Measurements from ENCODE around the gene TMED10. TPM values are rescaled to one million over a fixed set of nuclear protein-coding genes. Genes with fewer than 3 reads are reported as not detected.

TMED10 gene
- total and polyA plus RNA-seq, 2 of the 13 experiments (the other 11 are each of a cell fraction or from before 2014, with no cell fraction given), result 311 to 377 TPM

DNA sequence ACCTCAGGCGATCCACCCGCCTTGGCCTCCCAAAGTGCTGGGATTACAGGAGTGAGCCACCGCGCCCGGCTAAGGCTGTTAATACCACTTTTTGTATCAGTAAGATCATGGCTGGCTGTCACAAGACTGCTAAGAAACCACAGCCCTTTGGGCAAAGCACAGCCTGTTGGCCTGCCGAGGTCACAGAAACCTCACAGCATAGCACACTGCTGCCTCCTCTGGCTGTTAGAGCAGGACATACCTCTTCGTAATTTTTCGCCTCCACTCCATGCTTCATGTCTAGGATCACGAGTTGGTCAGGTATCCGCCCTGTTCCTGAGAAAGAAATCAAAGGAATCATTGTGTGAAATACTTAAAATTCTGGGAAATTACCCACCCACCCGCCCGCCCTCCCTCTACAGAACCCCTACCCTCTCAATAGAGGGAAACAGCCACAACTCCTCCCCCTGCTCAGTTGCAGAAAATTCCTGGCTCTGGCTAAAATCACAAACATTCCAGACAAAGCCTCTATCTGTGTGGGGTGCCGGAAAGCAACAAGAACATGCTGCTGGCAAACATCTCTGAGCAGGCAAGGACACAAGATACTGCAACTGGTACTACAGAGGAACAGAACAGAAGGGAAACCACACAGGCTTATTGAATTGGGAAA lies 28.9 kb downstream of the TMED10 start (continued):
- no peak for TF ChIP-seq ZNF773 (CRISPR knock-in tag; IDR thresholded peaks at IDR 0.05; ENCODE audit: borderline replicate concordance)
- no peak for TF ChIP-seq ZNF382 (CRISPR knock-in tag; IDR thresholded peaks at IDR 0.05; ENCODE audit: borderline replicate concordance)
- TF ChIP-seq, protein P1, sequence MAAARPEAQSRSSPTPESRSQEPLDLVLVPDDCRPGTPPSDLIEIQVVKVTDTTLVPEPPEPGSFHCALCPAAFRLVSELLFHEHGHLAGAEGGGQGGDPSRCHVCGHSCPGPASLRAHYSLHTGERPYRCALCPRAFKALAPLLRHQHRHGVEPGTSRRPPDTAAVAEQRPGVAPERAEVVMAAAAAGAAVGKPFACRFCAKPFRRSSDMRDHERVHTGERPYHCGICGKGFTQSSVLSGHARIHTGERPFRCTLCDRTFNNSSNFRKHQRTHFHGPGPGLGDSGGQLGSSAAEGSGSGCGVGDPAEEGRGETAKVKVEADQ (CRISPR knock-in tag; IDR thresholded peaks at IDR 0.05; ENCODE audit: borderline replicate concordance), result no peak
- TF ChIP-seq ZSCAN25 (CRISPR knock-in tag; IDR thresholded peaks at IDR 0.05), result no peak
- no peak for TF ChIP-seq MYNN (CRISPR knock-in tag; IDR thresholded peaks at IDR 0.05; ENCODE audit: low read depth)
- no peak for TF ChIP-seq ZFP62 (CRISPR knock-in tag; IDR thresholded peaks at IDR 0.05)
- no peak for TF ChIP-seq MLLT10 (CRISPR knock-in tag; IDR thresholded peaks at IDR 0.05)
- no peak for TF ChIP-seq KAT2B (IDR thresholded peaks at IDR 0.05; ENCODE audit: borderline replicate concordance, low read depth, low read length)
- no peak for TF ChIP-seq HNRNPH1 (optimal IDR thresholded peaks at IDR 0.05; ENCODE audit: low read depth, low read length)
- TF ChIP-seq TBX2 (CRISPR knock-in tag; IDR thresholded peaks at IDR 0.05; ENCODE audit: borderline replicate concordance), result no peak; the same call in 1 of the 2 replicates
- no peak for TF ChIP-seq NCOA5 (CRISPR knock-in tag; IDR thresholded peaks at IDR 0.05)
- TF ChIP-seq, protein P2, sequence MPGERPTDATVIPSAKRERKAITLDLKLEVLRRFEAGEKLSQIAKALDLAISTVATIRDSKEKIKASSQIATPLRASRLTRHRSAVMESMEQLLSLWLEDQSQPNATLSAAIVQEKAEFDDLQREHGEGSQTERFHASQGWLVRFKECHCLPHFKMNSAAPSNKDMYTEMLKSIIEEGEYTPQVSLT (CRISPR knock-in tag; IDR thresholded peaks at IDR 0.05; ENCODE audit: borderline replicate concordance, low read depth), result no peak
- peak; percentile 50; the same call in 1 of the 2 replicates for TF ChIP-seq ZBTB38 (CRISPR knock-in tag; IDR thresholded peaks at IDR 0.05)
- no peak for TF ChIP-seq ZNF234 (CRISPR knock-in tag; conservative IDR thresholded peaks at IDR 0.05)
- TF ChIP-seq SMAD3 (CRISPR knock-in tag; IDR thresholded peaks at IDR 0.05), result no peak; the same call in 1 of the 2 replicates
- no peak for TF ChIP-seq TCF7L2 (IDR thresholded peaks at IDR 0.05; ENCODE audit: low read depth, low read length)
- no peak for TF ChIP-seq ZNF460 (CRISPR knock-in tag; IDR thresholded peaks at IDR 0.05; ENCODE audit: borderline replicate concordance)
- 0 out of 2 replicates have a peak, but pooled peaks have one; percentile 59 for TF ChIP-seq DMAP1 (CRISPR knock-in tag; IDR thresholded peaks at IDR 0.05)
- TF ChIP-seq, protein P3, sequence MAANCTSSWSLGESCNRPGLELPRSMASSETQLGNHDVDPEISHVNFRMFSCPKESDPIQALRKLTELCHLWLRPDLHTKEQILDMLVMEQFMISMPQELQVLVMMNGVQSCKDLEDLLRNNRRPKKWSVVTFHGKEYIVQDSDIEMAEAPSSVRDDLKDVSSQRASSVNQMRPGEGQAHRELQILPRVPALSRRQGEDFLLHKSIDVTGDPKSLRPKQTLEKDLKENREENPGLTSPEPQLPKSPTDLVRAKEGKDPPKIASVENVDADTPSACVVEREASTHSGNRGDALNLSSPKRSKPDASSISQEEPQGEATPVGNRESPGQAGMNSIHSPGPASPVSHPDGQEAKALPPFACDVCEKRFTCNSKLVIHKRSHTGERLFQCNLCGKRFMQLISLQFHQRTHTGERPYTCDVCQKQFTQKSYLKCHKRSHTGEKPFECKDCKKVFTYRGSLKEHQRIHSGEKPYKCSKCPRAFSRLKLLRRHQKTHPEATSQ (CRISPR knock-in tag; IDR thresholded peaks at IDR 0.05; ENCODE audit: borderline replicate concordance), result no peak
- TF ChIP-seq ZNF737 (CRISPR knock-in tag; IDR thresholded peaks at IDR 0.05; ENCODE audit: borderline replicate concordance), result no peak
- no peak for TF ChIP-seq REPIN1 (CRISPR knock-in tag; IDR thresholded peaks at IDR 0.05; ENCODE audit: borderline replicate concordance, low read depth)
- TF ChIP-seq ZNF430 (CRISPR knock-in tag; IDR thresholded peaks at IDR 0.05), result no peak
- TF ChIP-seq ZKSCAN1 (IDR thresholded peaks at IDR 0.05; ENCODE audit: low read length), result no peak
- TF ChIP-seq, protein P4, sequence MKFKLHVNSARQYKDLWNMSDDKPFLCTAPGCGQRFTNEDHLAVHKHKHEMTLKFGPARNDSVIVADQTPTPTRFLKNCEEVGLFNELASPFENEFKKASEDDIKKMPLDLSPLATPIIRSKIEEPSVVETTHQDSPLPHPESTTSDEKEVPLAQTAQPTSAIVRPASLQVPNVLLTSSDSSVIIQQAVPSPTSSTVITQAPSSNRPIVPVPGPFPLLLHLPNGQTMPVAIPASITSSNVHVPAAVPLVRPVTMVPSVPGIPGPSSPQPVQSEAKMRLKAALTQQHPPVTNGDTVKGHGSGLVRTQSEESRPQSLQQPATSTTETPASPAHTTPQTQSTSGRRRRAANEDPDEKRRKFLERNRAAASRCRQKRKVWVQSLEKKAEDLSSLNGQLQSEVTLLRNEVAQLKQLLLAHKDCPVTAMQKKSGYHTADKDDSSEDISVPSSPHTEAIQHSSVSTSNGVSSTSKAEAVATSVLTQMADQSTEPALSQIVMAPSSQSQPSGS (CRISPR knock-in tag; IDR thresholded peaks at IDR 0.05), result no peak
- TF ChIP-seq, protein P5, sequence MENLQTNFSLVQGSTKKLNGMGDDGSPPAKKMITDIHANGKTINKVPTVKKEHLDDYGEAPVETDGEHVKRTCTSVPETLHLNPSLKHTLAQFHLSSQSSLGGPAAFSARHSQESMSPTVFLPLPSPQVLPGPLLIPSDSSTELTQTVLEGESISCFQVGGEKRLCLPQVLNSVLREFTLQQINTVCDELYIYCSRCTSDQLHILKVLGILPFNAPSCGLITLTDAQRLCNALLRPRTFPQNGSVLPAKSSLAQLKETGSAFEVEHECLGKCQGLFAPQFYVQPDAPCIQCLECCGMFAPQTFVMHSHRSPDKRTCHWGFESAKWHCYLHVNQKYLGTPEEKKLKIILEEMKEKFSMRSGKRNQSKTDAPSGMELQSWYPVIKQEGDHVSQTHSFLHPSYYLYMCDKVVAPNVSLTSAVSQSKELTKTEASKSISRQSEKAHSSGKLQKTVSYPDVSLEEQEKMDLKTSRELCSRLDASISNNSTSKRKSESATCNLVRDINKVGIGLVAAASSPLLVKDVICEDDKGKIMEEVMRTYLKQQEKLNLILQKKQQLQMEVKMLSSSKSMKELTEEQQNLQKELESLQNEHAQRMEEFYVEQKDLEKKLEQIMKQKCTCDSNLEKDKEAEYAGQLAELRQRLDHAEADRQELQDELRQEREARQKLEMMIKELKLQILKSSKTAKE (CRISPR knock-in tag; IDR thresholded peaks at IDR 0.05; ENCODE audit: borderline replicate concordance), result 0 out of 2 replicates have a peak, but pooled peaks have one; percentile 26
- TF ChIP-seq CEBPG (CRISPR knock-in tag; IDR thresholded peaks at IDR 0.05), result 0 out of 2 replicates have a peak, but pooled peaks have one; percentile 3
